GM21825 (cell line): ENCODE data around the gene SYT13.

Experiments used
- ATAC-seq: cut with Tn5 transposase; IDR thresholded peaks from one replicate; pipeline ENCODE4 v1.9.1; 2021; ENCODE audit warnings: mild to moderate bottlenecking, moderate library complexity; ENCODE audit not compliant: unreplicated experiment

The SYT13 gene

DNA sequence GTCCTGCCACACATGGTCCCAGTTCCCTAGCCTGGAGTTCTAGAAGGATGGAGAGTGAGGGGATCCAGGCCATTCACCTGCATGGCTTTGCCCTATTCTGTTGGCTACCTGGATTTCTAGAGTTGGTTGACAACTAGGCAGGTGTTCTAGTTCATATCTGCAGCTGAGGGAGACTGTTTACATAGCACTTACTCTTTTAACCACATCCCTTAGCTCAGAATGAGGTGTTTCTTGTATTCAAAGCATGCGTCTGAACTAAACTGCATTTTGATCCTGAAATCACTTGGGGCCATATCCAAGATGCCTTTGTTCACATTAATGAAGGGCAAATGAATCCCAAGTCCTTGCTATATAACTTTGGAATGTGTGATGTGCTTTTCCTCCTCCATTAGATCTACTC, 60.9 kb downstream of the SYT13 start:
- no peak for ATAC-seq

- ATAC-seq = no peak
Observed at GRCh38 chr11:45224766-45225165, 61.4 kb downstream of the SYT13 start.

GRCh38 chr11:45223496-45223895, 62.6 kb downstream of the SYT13 start:
- ATAC-seq = no peak

- ATAC-seq = no peak
Observed at GRCh38 chr11:45219411-45219810, 66.7 kb downstream of the SYT13 start.

- ATAC-seq = no peak
Observed at GRCh38 chr11:45218705-45219104, 67.4 kb downstream of the SYT13 start.

GRCh38 chr11:45217991-45218390, 68.2 kb downstream of the SYT13 start:
- ATAC-seq = no peak

DNA sequence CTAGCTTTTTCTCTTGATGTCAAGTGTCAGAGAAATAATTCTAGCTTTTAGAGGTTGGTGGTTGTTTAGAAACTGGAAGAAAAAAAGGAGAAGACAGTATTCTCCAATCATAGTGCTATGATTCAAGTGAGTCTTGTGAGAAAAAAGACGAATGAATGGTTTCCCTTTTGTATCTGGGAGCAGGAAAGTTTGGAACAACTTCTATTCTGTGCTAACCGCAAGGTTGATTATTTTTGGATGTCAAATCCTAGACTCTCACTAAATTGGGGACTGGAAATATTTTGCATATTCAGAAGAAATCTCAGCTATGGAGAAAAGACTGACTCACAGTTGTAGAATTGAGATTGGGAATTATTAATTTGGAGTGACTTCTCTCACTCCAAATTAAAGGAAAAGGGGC, 69.2 kb downstream of the SYT13 start:
- no peak for ATAC-seq

DNA sequence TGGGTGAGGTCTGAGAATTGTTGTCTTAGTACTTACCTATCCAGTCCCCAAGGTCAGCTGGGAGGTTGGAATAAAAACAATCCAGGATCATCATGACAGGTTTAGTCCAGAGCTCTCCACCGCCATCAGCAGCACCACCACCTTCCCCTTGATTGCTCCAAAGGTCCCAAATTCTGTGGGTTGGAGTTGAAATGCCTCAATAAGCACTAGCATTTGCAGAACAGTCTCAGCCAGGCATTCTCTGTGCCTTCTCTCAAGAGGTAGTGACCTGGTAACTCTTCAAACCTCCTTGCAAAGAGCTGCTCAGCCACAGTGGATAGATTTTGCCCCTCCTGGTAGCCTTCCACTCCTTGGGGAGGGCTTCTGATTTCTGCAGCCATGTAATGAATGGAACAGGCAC, 70.1 kb downstream of the SYT13 start:
- ATAC-seq = no peak

- no peak for ATAC-seq
Observed at GRCh38 chr11:45215098-45215865, 70.9 kb downstream of the SYT13 start.

DNA sequence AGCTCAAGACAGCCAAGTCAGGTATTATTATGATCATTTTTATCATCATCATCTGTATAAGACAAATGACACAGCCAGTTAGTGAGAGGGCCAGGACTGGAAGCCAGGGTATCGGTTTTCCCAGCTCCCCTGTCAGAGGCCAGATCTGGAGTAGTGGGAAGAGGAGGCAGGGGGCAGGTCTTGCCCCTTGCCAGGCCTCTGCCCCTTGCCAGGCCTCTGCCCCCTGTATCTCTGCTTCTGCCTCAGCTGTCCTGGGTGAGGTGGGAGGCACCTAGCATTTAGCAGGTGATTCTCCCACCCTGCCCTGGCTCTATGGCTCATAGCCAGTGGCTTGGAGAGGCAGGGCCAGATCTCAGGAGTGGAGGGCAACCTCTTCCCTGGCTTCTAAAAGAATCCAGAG, 72.4 kb downstream of the SYT13 start:
- ATAC-seq = no peak

GRCh38 chr11:45213316-45213665, 72.8 kb downstream of the SYT13 start:
- ATAC-seq = no peak

DNA sequence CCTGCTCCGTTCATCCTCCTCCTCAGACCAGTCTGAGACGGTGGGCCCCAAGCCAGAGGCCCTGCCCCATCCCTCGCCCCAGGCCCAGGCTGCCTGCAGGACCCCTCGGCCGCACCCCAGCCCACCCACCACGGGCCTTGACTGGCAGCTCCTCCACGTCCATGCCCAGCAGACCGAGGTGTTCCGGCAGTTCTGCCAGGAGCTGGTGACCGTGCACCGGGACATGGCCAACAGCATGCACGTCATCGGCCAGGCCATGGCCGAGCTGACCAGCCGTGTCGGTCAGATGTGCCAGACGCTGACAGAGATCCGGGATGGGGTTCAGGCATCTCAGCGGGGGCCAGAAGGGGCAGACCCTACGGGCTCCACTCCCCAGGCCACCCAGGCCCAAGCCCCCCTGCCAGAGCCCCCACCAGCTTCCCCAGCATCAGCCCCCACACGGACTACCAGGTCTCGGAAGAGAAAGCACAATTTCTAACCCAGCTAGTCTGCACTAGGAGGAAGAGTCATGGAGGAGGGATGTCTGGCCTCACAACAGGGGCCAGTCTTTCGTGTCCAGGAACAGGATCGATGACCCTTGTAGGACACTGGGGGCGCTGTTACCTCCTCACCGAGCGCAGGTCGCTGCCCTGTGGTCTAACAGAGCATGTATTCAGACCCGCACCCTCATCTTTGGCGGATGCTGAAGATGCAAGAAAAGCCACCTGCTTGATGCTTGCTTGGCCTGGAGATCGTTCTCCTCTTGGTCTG, 73.4 kb downstream of the SYT13 start:
- ATAC-seq = no peak

DNA sequence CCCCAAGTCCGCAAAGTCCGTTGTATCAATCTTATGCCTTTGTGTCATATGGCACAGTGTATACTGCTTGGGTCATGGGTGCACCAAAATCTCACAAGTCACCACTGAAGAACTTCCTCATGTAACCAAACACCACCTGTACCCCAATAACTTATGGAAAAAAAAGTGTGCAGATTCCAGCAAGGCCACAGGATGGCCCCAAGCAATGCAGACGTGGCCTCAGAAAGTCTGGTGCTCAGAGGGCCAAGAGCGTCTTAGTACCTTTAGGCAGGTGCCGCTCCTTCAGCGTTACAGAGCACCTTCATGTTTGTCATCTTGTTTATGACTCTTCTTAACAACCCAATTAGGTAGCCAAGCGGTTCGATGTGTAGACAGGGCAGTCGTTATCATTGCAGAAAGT, 74.4 kb downstream of the SYT13 start:
- no peak for ATAC-seq

DNA sequence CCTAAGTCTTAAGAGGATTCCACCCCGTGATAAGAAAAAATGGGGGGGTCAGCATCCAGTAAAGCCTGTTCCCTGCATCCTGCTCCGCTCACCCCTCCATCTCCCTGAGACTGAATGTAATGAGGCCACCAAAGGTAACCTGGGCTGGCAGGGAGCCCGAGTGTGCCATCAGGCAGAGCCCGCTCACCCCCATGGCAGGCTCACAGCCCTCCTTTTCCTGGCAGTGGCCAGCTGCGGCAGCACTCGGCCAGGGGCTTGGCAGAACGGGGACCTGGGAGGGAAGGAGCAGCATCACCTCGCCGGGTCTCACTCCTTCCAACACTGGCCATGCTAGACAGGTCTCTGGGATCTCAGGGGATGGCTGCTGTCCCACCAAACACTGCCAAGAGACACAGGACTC, 75.3 kb downstream of the SYT13 start:
- no peak for ATAC-seq

GRCh38 chr11:45209891-45210699, 76.0 kb downstream of the SYT13 start:
- no peak for ATAC-seq

DNA sequence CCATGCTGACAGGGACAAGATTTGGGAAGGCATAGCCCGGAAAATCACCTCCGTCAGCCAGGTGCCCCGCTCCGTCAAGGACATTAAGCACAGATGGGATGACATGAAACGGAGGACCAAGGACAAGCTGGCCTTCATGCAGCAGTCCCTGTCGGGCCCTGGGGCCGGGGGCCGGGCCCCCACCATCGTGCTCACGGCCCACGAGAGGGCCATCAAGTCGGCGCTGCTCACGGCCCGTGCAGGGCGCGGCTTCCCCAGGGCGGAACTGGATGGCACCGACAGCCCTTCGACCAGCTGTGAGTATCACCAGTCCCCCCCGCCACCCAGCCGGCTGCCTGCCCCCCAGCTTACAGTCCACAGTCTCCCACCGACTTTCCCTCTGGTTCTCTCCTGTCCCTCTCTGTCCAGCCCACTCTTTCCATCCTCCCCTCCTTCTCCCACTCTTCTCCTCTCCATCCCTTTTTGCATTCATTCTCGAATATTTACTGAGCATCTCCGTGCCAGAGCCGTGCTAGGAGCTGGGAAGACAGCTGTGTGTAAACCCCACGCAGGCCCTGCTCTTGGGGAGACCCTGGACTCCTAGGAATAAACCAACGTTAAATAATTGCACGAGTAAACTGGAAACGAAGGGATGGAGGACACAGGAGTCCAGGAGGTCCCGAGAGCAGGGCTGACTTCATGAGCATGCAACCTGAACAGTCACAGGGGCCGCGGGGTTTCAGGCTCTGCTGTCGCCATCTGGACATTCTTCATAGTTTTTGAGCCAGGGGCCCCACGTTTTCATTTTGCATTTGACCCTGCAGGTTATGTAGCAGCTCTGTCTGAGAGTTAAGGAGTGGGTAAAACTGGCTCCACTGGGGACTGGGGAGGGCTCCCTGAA, 76.9 kb downstream of the SYT13 start:
- ATAC-seq = no peak

- no peak for ATAC-seq
Observed at GRCh38 chr11:45208135-45208534, 78.0 kb downstream of the SYT13 start.

- ATAC-seq = no peak
Observed at GRCh38 chr11:45205978-45206377, 80.2 kb downstream of the SYT13 start.

DNA sequence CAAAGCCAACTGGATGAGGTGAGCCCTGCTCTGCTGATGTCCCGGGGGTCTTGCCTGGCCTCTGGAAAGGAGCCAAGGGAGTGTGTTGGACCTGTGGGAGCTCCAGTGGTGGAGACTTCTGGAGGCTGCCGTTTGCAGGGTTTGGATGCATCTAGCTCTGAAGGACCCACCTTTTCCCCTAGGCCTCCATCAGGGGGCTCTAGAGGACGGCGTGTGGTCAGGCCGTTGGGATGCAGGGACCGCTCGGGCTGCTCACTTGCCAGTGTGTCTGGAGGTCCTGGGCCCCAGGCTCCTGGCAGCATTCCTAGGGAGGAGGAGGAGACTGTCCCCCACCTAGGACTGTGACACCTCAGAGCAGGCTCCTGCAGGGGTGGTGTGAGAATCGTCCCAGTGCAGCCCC, 81.4 kb downstream of the SYT13 start:
- no peak for ATAC-seq

- ATAC-seq = no peak
Observed at GRCh38 chr11:45193695-45194094, 92.4 kb downstream of the SYT13 start.
